GM12873 (cell line): ENCODE measurements around the gene RMI2.

Experiments
- TF ChIP-seq, protein P1 (sequence below): IDR thresholded peaks from 2 replicates; pipeline ENCODE4 v1.5.1; 2012; ENCODE audit warnings: low read depth, mild to moderate bottlenecking, moderate library complexity, low read length, control low read depth; ENCODE audit not compliant: insufficient read depth; ENCODE audit errors: missing control alignments

RMI2 gene

DNA sequence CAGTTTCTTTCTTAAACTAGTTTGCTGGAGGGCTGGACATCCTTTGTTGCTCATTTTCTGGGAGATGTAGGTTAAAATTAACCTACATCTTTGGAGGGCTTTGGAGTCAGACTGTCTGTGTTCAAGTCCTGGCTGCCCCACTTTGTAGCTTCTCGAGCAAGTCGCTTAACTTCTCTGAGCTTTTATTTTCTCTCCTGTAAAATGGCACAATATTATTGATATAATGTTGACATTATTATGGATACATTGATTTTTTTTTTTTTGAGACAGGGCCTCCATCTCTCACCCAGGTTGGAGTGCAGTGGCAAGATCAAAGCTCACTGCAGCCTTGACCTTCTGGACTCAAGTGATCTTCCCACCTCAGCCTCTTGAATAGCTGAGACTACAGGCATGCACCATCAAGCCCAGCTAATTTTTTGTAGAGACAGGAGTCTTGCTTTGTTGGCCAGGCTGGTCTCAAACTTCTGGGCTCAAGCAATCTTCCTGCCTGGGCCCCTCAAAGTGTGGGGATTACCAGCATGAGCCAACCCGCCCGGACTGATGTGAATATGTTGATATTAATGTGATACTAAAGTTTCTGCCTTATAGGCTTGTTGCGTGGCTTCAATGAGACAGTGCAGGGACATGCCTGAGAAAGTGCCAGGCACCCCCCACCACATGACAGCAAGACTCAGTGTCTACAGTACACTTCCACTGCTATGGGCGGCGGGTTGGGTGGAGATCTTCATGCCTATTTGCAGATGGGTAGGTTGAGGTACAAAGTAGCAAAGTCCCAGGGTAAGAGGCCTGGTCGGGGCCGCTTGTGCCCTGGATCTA, 31.6 kb upstream of the RMI2 start:
- TF ChIP-seq, protein P1, sequence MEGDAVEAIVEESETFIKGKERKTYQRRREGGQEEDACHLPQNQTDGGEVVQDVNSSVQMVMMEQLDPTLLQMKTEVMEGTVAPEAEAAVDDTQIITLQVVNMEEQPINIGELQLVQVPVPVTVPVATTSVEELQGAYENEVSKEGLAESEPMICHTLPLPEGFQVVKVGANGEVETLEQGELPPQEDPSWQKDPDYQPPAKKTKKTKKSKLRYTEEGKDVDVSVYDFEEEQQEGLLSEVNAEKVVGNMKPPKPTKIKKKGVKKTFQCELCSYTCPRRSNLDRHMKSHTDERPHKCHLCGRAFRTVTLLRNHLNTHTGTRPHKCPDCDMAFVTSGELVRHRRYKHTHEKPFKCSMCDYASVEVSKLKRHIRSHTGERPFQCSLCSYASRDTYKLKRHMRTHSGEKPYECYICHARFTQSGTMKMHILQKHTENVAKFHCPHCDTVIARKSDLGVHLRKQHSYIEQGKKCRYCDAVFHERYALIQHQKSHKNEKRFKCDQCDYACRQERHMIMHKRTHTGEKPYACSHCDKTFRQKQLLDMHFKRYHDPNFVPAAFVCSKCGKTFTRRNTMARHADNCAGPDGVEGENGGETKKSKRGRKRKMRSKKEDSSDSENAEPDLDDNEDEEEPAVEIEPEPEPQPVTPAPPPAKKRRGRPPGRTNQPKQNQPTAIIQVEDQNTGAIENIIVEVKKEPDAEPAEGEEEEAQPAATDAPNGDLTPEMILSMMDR: no peak

DNA sequence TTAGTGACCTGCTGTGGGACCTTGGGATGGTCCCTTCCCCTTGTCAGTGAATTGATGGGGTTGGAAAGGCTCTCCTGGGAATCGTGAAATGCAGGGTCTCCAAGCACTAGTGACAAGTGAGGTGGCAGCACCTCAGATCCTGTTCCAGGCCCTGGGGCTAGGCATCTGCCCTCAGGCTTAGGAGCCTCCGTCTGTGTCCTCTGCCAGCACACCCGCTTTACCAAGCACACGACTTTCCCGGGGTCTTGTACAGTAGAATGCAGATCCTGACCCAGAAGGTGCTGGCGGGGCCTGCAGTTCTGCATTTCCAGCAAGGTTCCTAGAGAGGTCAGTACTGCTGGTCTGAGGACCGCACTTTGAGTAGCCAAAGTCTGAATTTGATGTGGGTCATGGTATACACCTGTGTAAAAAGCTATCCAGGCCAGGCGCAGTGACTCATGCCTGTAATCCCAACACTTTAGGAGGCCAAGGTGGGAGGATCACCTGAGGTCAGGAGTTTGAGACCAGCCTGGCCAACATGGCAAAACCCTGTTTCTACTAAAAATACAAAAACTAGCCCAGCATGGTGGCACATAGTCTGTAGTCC, 30.9 kb upstream of the RMI2 start:
- TF ChIP-seq, protein P1: no peak

DNA sequence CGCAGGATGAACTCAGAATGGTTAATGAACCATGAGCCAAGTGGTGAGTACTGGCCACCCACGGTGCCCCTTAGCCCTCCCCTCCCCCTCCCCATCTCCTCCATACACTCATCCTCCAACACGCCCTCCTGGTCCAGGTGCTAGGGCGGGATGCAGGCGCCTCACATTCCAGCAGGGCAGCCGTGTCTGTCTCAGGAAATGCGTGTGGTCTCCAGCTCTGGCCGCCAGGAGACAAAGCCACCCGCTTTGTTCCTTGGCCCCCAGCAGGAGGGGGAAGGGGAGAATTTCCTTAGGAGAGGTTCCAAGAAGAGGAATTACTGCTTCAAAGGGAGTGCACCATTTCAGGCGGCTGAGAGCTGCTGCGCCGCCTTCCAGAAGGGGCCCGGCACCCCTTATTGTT, 29.7 kb upstream of the RMI2 start:
- TF ChIP-seq, protein P1: no peak

DNA sequence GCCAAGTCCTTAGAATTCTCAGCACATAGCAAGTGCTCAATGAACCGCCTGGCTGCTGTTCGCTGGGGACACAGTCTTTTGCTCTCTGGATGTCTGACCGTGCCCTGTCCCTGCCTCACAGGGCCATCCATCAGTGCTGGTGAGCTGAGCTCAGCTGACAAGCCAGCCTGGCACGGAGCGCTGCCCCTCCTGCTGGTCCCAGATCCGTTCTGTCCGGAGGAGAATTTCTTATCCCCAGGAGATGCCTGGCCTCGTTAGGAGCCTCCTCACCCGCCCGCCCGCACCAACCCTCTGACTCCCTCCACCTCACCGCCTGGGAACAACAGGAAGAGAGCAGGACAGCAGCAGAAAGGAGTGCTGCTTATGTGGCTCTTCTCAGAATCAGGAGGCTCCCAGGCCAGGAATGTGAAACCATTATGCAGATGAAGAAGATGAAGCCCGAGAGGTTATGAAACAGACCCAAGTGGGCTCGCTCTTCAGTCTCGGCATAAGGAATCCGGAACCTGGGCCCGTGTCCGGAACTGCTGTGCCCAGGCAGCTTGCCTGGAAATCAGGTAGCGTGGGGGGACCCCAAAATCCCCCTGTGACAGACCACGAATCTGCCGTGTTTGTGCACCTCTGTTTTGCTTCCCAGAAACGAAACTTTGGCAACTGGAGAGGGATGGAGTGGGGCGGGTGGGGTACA, 28.8 kb upstream of the RMI2 start:
- TF ChIP-seq, protein P1: no peak

DNA sequence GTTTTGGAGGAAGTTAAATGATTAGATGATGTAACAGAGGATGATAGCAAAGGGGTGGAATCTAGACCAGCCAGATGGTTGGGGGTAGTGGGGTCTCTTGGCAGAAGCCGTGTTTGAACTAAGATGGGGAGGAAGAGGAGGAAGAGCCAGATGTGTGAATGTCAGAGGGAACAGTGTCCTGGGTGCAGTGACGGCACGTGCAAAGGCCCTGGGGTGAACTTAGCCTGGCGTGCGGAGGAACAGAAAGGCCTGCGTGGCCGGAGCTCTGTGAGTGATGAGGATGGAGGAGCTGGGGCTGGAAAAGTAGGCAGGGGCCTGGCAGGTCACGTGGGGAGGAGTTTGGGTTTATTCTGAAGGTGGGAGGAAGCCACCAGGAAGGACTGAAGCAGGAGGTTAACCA, 26.4 kb upstream of the RMI2 start:
- TF ChIP-seq, protein P1: no peak

DNA sequence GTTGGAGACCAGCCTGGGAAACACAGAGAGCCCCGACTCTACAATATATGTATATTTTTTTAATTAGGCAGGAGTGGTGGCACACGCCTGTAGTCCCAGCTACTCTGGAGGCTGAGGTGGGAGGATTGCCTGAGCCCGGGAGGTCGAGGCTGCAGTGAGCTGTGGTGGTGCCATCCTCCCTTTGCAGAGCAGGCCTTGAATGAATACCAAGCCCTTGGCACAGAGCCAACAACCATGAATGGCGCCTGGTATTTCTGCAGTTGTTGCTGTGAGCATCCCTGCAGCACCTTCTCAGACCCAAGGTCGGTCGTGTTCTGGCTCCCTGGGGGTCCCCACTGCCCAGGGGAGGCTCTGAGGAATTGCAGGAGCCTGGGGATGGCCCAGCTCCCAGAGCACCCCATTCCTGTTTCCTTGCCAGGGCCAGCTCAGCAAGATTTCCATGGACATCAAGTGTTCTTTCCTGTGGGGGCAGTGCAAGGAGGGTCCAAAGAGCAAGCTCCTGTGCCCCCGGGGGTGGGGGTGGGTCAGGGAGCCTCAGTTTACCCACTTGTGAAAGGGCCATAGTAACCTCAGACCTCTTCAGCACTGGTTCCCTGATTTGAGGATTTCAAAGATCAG, 25.6 kb upstream of the RMI2 start:
- TF ChIP-seq, protein P1: no peak

DNA sequence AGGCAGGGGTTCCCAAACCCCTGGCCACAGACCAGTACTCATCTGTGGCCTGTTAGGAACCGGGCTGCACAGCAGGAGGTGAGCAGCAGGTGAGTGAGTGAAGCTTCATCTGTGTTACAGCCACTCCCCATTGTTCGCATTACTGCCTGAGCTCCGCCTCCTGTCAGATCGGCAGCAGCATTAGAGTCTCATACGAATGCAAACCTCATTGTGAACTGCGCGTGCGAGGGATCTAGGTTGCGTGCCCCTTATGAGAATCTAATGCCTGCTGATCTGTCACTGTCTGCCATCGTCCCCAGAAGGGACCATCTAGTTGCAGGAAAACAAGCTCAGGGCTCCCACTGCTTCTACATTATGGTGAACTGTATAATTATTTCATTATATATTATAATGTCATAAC, 25.1 kb upstream of the RMI2 start:
- TF ChIP-seq, protein P1: no peak
